ENCODE results near the gene NTN3. TPM values are rescaled to one million over a fixed set of nuclear protein-coding genes. Genes with fewer than 3 reads are reported as not detected.

Gene NTN3
- total RNA-seq, 1 experiment from 2014 or later: not detected

Small RNAs within 50 kb of the gene (microRNA-seq; reads per million reads assigned to microRNA genes)
- gene MIR6767 (2.1 reads per million), gene MIR6768 (5.3 reads per million, percentile 16 among the genes with 10 or more reads in this experiment)

Other genes with a start within 250 kb of the NTN3 start
- 35.4 and 36.5 TPM in 2 replicates for gene E4F1, start 247.7 kb upstream of the NTN3 start, total RNA-seq (2022)
- 5.7 and 7.5 TPM in 2 replicates for gene DNASE1L2, start 234.9 kb upstream of the NTN3 start, total RNA-seq (2022)
- 85.7 and 87.5 TPM in 2 replicates for gene ECI1, start 219.7 kb upstream of the NTN3 start, total RNA-seq (2022)
- gene RNPS1, start 203.2 kb upstream of the NTN3 start, total RNA-seq (2022): 287 and 301 TPM in 2 replicates
- gene ABCA3, start 130.6 kb upstream of the NTN3 start, total RNA-seq (2022): 7.6 and 9.6 TPM in 2 replicates
- gene CCNF, start 41.9 kb upstream of the NTN3 start, total RNA-seq (2022): 47.9 and 54.5 TPM in 2 replicates
- 28.2 and 30.5 TPM in 2 replicates for gene TEDC2, start 11.2 kb upstream of the NTN3 start, total RNA-seq (2022)
- 31.3 and 33.3 TPM in 2 replicates for gene TBC1D24, start 3.8 kb downstream of the NTN3 start, total RNA-seq (2022)
- 260 and 262 TPM in 2 replicates for gene ATP6V0C, start 42.7 kb downstream of the NTN3 start, total RNA-seq (2022)
- gene AMDHD2, start 49.1 kb downstream of the NTN3 start, total RNA-seq (2022): 60.2 and 65.1 TPM in 2 replicates
- 0.86 and 0.90 TPM in 2 replicates for gene CEMP1, start 60.1 kb downstream of the NTN3 start, total RNA-seq (2022)
- 57.4 and 62.4 TPM in 2 replicates for gene PDPK1, start 66.7 kb downstream of the NTN3 start, total RNA-seq (2022)
- gene KCTD5, start 211.2 kb downstream of the NTN3 start, total RNA-seq (2022): 36.6 and 36.7 TPM in 2 replicates
- gene PRSS27, start 248.9 kb downstream of the NTN3 start, total RNA-seq (2022): 2.0 and 2.4 TPM in 2 replicates